GM12878 (cell line): ENCODE data around the gene RXFP4. TPM values are rescaled to one million over a fixed set of nuclear protein-coding genes. Genes with fewer than 3 reads are reported as not detected.

Experiments used
- ATAC-seq: fragments of 200-7000 bp; cut with Tn5 transposase; 3 replicates; pipeline ENCODE4 v1.9.1; 2020; ENCODE audit warnings: mild to moderate bottlenecking, moderate library complexity
- BruUV-seq: library from RNA; stranded (reverse); fragments of 400-500 nt; replicated peaks from 2 replicates; lab custom pipeline; 2021; lab: Mats Ljungman, UMichigan
- CTCF ChIA-PET: fragments of 300-600 bp; sonication (Branson Sonifier 250); formaldehyde crosslinking; extraction: SDS; loops from one replicate; lab custom pipeline; 2021; ENCODE audit warnings: inconsistent platforms; lab: Yijun Ruan, JAX
- POLR2A ChIA-PET: fragments of 350-600 bp; formaldehyde crosslinking; extraction: SDS; loops from one replicate; lab custom pipeline; 2021; ENCODE audit warnings: inconsistent platforms; lab: Charles Lee
- RAD21 ChIA-PET: fragments of 300-600 bp; sonication (Branson Sonifier 250); formaldehyde crosslinking; loops from one replicate; lab custom pipeline; 2023; ENCODE audit warnings: antibody characterized with exemption; ENCODE audit not compliant: unreplicated experiment; lab: Charles Lee
- SMC1A ChIA-PET: fragments of 300-600 bp; sonication (Branson Sonifier 250); formaldehyde crosslinking; loops from one replicate; lab custom pipeline; 2023; ENCODE audit not compliant: unreplicated experiment, uncharacterized antibody; lab: Charles Lee
- DNase-seq: peaks from one replicate; pipeline ENCODE4 v3.0.0-alpha.2; 2011; ENCODE audit warnings: low read depth, low spot score
- FAIRE-seq: peaks from 3 replicates; lab custom pipeline; 2011; peaks lifted over from hg19 to GRCh38; lab: Jason Lieb, UNC
- H2AFZ ChIP-seq: 2 replicates; pipeline ENCODE4 v1.6.0; 2011; ENCODE audit warnings: low read depth, low read length, control low read depth; ENCODE audit not compliant: control insufficient read depth
- H3K27ac ChIP-seq: 2 replicates; pipeline ENCODE4 v1.5.1; 2011; ENCODE audit warnings: control low read depth; ENCODE audit not compliant: control insufficient read depth, insufficient read depth
- H3K27me3 ChIP-seq, 2 experiments: replicated peaks in 1 of 2; 2 replicates each; pipeline versions ENCODE4 v1.6.0 to v1.6.1; 2011; ENCODE audit warnings: low read length in 1 of 2; ENCODE audit not compliant: control insufficient read depth in 2 of 2, insufficient read depth in 2 of 2
- H3K36me3 ChIP-seq, 2 experiments: 2 replicates each; pipeline ENCODE4 v1.5.1; 2011; ENCODE audit warnings: low read length in 1 of 2; ENCODE audit not compliant: control insufficient read depth in 2 of 2, insufficient read depth in 2 of 2
- H3K4me1 ChIP-seq: 2 replicates; pipeline ENCODE4 v1.6.1; 2011; ENCODE audit warnings: mild to moderate bottlenecking, low read length, moderate library complexity, mixed read lengths; ENCODE audit not compliant: control insufficient read depth, insufficient read depth
- H3K4me2 ChIP-seq: 2 replicates; pipeline ENCODE4 v1.6.0; 2011; ENCODE audit warnings: control low read depth; ENCODE audit not compliant: control insufficient read depth, insufficient read depth
- H3K4me3 ChIP-seq: fragments of 200-600 bp; sonication (generic); 2 replicates; pipeline ENCODE4 v1.5.1; 2016
- H3K79me2 ChIP-seq: 2 replicates; pipeline ENCODE4 v1.6.0; 2011; ENCODE audit warnings: low read length; ENCODE audit not compliant: control insufficient read depth, insufficient read depth
- H3K9ac ChIP-seq: 2 replicates; pipeline ENCODE4 v1.8.0; 2011; ENCODE audit warnings: low read length, control low read depth, mixed read lengths; ENCODE audit not compliant: control insufficient read depth, insufficient read depth
- H3K9me3 ChIP-seq: replicated peaks from 3 replicates; pipeline ENCODE4 v1.5.1; 2011; ENCODE audit warnings: mild to moderate bottlenecking, low read length; ENCODE audit not compliant: control insufficient read depth, insufficient read depth
- H4K20me1 ChIP-seq: 2 replicates; pipeline ENCODE4 v1.6.0; 2011; ENCODE audit not compliant: control insufficient read depth, insufficient read depth
- BCL3 ChIP-seq: IDR thresholded peaks from 2 replicates; pipeline ENCODE4 v1.6.1; 2011; ENCODE audit warnings: borderline replicate concordance, low read depth, mild to moderate bottlenecking, moderate library complexity, low read length; ENCODE audit not compliant: insufficient read depth, poor library complexity, severe bottlenecking
- CREB1 ChIP-seq: IDR thresholded peaks from 2 replicates; pipeline ENCODE4 v1.6.1; 2012; ENCODE audit warnings: low read depth, mild to moderate bottlenecking, inconsistent platforms
- FOS ChIP-seq: IDR thresholded peaks from 3 replicates; pipeline ENCODE4 v1.6.1; 2011; ENCODE audit warnings: borderline replicate concordance; ENCODE audit not compliant: insufficient read length; ENCODE audit errors: extremely low read depth
- HDGF ChIP-seq: fragments of 450-650 bp; IDR thresholded peaks from 2 replicates; pipeline ENCODE4 v1.6.1; 2016; ENCODE audit warnings: antibody characterized with exemption
- NKRF ChIP-seq: fragments of 450-650 bp; conservative IDR thresholded peaks from 2 replicates; pipeline ENCODE4 v1.6.1; 2017; ENCODE audit warnings: mild to moderate bottlenecking, moderate library complexity
- PRDM15 ChIP-seq: fragments of 450-650 bp; formaldehyde crosslinking; IDR thresholded peaks from 2 replicates; pipeline ENCODE4 v1.4.0; 2020; ENCODE audit warnings: mild to moderate bottlenecking, moderate library complexity
- RBBP5 ChIP-seq: fragments of 200-600 bp; sonication (generic); conservative IDR thresholded peaks from 2 replicates; pipeline ENCODE4 v1.6.1; 2016
- RELA ChIP-seq: fragments of 450-650 bp; IDR thresholded peaks from 2 replicates; pipeline ENCODE4 v1.8.0; 2014; ENCODE audit warnings: borderline replicate concordance; ENCODE audit not compliant: partially characterized antibody
- STAT3 ChIP-seq: IDR thresholded peaks from 2 replicates; pipeline ENCODE4 v1.6.1; 2011; ENCODE audit warnings: low read depth, low read length, improper control_type of control experiment
- WRNIP1 ChIP-seq: IDR thresholded peaks from 2 replicates; pipeline ENCODE4 v1.6.1; 2011; ENCODE audit warnings: low read depth, low read length, improper control_type of control experiment, borderline replicate concordance
- ZSCAN29 ChIP-seq: fragments of 450-650 bp; IDR thresholded peaks from 2 replicates; pipeline ENCODE4 v1.6.1; 2017; ENCODE audit warnings: mild to moderate bottlenecking, moderate library complexity
- WGBS: methylation state at CpG from one replicate; pipeline ENCODE4 v1.1.6; 2016; ENCODE audit warnings: low lambda C conversion rate; ENCODE audit not compliant: insufficient replicate concordance, insufficient coverage; ENCODE audit errors: missing lambda C conversion rate; 5-methylcytosine and 5-hydroxymethylcytosine counted together
- in situ Hi-C: fragments of 300-500 bp; cut with MboI; formaldehyde crosslinking; loops from 9 replicates; pipeline ENCODE4 v1.14.3; 2018; ENCODE audit warnings: mixed read lengths
- intact Hi-C: fragments of 100-400 bp; cut with micrococcal nuclease; formaldehyde crosslinking; loops from one replicate; pipeline ENCODE4 v1.14.2; 2022; ENCODE audit not compliant: unreplicated experiment
- polyA plus RNA-seq, 11 experiments: library from polyadenylated mRNA; depleted of rRNA in 4 of 11; unstranded in 6 of 11; stranded (reverse) in 5 of 11; fragments of >200 nt; fragmentation: Nextera tagmentation in 4 of 11; fragmentation: Illumina TruSeq in 1 of 11; extraction: Ambion mirVana in 4 of 11; extraction: Trizol in 1 of 11; gene quantifications; 1 replicate in 1 of 11; 2 replicates in 10 of 11; pipeline versions ENCODE4 v1.2.1 to v1.2.3, GENCODE V29; 2011 to 2016; ENCODE audit warnings: inconsistent platforms in 2 of 11, missing spikeins in 2 of 11, low read depth in 1 of 11
- total RNA-seq, 4 experiments: library from RNA; depleted of rRNA in 3 of 4; stranded (reverse); fragments of >200 nt in 3 of 4; fragmentation: Illumina TruSeq in 1 of 4; extraction: Trizol in 1 of 4; gene quantifications; 2 replicates each; pipeline versions ENCODE4 v1.2.1 to v1.2.3, GENCODE V29; 2013 to 2021
- TF ChIP-seq, protein P1 (sequence below): fragments of 150-350 bp; IDR thresholded peaks from 2 replicates; pipeline ENCODE4 v1.6.1; 2016; ENCODE audit warnings: low read depth, low read length

The RXFP4 gene
- total and polyA plus RNA-seq, 10 of the 15 experiments (the other 5 are each of a cell fraction or from before 2014, with no cell fraction given): 0.10 to 0.40 (median 0.39) TPM; not detected in 7

GRCh38 chr1:155913969-155914757 lies 27.3 kb upstream of the RXFP4 start:
- Histone ChIP-seq H3K79me2 (peaks cover 11% of the 10 kb centered on the region), H3K27me3 (no peaks in the 10 kb centered on the region), H3K27ac (no peak overlapping the region), H4K20me1 (no peaks in the 10 kb centered on the region), H3K4me1 (peaks cover 3% of the 10 kb centered on the region; the same call in 1 of the 2 replicates), H3K36me3 (peaks cover 12 to 33% of the 10 kb centered on the region in 2 experiments), H3K4me2 (no peak overlapping the region), H2AFZ (no peak overlapping the region), H3K9me3 (no peaks in the 10 kb centered on the region), H3K4me3 (no peak overlapping the region), H3K9ac (no peak overlapping the region)
- FAIRE-seq (no peak), DNase-seq (no peak), ATAC-seq (no peak)
- no TSS peak for BruUV-seq
- intact Hi-C loops: no loop called here
- 81% methylated on average over 6 of the region's 6 CpGs for WGBS
- in situ Hi-C loops: no loop called here
- ChIA-PET POLR2A (interaction anchor here (0.5 to 3.1 kb wide), 3 partner anchors 19 to 321 kb away, joined by 3 to 11 read pairs (median 4); partner anchors contain the start of gene KHDC4), CTCF (interaction anchor here (1.0 kb wide), 1 partner anchor 152 kb away, joined by 3 read pairs; no protein-coding TSS in a partner anchor), RAD21 (no interaction called here), SMC1A (interaction anchor here (1.1 to 1.6 kb wide), 3 partner anchors 16 to 19 kb away, joined by 3 read pairs; no protein-coding TSS in a partner anchor)
- TF ChIP-seq FOS (no peak), STAT3 (no peak), ZSCAN29 (no peak), PRDM15 (CRISPR knock-in tag) (no peak), HDGF (no peak), WRNIP1 (no peak), NKRF (no peak), RBBP5 (no peak), CREB1 (no peak), RELA (no peak), BCL3 (no peak)
- TF ChIP-seq, protein P1, sequence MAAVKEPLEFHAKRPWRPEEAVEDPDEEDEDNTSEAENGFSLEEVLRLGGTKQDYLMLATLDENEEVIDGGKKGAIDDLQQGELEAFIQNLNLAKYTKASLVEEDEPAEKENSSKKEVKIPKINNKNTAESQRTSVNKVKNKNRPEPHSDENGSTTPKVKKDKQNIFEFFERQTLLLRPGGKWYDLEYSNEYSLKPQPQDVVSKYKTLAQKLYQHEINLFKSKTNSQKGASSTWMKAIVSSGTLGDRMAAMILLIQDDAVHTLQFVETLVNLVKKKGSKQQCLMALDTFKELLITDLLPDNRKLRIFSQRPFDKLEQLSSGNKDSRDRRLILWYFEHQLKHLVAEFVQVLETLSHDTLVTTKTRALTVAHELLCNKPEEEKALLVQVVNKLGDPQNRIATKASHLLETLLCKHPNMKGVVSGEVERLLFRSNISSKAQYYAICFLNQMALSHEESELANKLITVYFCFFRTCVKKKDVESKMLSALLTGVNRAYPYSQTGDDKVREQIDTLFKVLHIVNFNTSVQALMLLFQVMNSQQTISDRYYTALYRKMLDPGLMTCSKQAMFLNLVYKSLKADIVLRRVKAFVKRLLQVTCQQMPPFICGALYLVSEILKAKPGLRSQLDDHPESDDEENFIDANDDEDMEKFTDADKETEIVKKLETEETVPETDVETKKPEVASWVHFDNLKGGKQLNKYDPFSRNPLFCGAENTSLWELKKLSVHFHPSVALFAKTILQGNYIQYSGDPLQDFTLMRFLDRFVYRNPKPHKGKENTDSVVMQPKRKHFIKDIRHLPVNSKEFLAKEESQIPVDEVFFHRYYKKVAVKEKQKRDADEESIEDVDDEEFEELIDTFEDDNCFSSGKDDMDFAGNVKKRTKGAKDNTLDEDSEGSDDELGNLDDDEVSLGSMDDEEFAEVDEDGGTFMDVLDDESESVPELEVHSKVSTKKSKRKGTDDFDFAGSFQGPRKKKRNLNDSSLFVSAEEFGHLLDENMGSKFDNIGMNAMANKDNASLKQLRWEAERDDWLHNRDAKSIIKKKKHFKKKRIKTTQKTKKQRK: no peak
